ENCODE results near the gene SLC30A3.

SLC30A3 gene

DNA sequence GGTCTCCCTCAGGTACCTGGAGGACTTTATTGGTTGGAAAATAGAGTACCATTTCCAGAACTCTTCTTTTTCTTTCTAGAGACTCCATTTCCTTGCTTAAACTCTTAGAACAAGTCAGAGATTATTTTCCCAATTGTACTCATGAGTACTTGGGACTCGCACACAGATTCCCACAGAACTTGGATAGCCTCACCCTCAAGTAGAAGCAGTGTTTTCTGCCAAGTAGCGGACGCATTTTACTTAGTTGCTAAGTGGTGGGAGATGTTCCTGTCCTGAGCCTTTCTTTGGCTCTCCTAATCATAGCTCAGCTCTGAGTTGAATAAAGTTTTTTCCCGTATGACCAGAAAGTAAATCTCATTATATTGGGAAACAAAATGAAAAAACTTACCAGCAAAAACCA, 17.2 kb downstream of the SLC30A3 start:
- H3K27ac ChIP-seq, result no peak overlapping the region
- TF ChIP-seq, protein P1, sequence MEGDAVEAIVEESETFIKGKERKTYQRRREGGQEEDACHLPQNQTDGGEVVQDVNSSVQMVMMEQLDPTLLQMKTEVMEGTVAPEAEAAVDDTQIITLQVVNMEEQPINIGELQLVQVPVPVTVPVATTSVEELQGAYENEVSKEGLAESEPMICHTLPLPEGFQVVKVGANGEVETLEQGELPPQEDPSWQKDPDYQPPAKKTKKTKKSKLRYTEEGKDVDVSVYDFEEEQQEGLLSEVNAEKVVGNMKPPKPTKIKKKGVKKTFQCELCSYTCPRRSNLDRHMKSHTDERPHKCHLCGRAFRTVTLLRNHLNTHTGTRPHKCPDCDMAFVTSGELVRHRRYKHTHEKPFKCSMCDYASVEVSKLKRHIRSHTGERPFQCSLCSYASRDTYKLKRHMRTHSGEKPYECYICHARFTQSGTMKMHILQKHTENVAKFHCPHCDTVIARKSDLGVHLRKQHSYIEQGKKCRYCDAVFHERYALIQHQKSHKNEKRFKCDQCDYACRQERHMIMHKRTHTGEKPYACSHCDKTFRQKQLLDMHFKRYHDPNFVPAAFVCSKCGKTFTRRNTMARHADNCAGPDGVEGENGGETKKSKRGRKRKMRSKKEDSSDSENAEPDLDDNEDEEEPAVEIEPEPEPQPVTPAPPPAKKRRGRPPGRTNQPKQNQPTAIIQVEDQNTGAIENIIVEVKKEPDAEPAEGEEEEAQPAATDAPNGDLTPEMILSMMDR (IDR thresholded peaks at IDR 0.05), result no peak
- no peak for TF ChIP-seq ZFX (IDR thresholded peaks at IDR 0.05; ENCODE audit: borderline replicate concordance)

GRCh38 chr2:27245116-27245515, 17.7 kb downstream of the SLC30A3 start:
- H3K27ac ChIP-seq, result no peak overlapping the region
- TF ChIP-seq, protein P1 (IDR thresholded peaks at IDR 0.05), result no peak
- TF ChIP-seq ZFX (IDR thresholded peaks at IDR 0.05; ENCODE audit: borderline replicate concordance), result no peak

DNA sequence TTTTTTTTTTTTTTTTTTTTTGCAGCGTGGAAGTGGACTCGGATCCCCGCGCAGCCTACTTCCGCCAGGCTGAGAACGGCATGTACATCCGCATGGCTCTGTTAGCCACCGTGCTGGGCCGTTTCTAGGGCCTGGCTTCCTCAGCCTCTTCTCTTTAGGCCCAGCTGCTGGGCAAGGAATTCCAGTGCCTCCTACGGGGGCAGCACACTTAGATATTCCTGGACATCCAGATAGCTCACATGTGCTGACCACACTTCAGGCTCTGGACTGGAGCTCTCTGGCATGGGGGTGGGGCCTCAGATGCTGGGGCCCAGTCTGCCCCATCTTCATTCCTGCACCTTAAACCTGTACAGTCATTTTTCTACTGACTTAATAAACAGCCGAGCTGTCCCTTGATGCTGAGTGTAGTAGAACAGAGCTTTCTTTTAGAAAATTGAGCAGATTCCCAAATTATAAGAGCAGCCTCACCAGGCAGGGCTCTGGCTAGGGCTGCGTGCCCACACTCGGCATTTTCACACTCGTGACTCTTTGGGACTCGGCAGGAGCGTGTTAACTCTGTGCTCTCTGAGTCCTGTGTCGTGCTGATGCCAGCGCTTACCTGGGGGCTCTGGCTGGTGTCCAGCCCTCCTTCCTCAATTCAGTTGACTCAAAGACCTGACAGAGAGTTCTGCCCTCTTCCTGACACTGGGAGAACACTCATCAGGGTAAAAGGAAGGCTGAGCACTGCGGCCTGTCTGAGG, 19.3 kb downstream of the SLC30A3 start:
- H3K27ac ChIP-seq, result no peak overlapping the region
- no peak for TF ChIP-seq ZFX (IDR thresholded peaks at IDR 0.05; ENCODE audit: borderline replicate concordance)
- TF ChIP-seq, protein P1 (IDR thresholded peaks at IDR 0.05), result no peak

DNA sequence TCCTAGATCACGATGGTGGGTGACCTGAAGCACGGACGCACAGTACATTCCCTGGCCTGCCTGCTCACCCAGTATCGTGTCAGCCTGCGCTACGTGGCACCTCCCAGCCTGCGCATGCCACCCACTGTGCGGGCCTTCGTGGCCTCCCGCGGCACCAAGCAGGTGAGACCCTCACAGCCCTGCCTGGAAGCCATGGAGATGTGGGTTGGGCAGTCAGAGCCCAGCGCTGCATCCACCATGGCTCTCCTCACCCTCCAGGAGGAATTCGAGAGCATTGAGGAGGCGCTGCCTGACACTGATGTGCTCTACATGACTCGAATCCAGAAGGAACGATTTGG, 20.3 kb downstream of the SLC30A3 start:
- TF ChIP-seq, protein P1 (IDR thresholded peaks at IDR 0.05), result no peak
- no peak for TF ChIP-seq ZFX (IDR thresholded peaks at IDR 0.05; ENCODE audit: borderline replicate concordance)
- H3K27ac ChIP-seq, result no peak overlapping the region

DNA sequence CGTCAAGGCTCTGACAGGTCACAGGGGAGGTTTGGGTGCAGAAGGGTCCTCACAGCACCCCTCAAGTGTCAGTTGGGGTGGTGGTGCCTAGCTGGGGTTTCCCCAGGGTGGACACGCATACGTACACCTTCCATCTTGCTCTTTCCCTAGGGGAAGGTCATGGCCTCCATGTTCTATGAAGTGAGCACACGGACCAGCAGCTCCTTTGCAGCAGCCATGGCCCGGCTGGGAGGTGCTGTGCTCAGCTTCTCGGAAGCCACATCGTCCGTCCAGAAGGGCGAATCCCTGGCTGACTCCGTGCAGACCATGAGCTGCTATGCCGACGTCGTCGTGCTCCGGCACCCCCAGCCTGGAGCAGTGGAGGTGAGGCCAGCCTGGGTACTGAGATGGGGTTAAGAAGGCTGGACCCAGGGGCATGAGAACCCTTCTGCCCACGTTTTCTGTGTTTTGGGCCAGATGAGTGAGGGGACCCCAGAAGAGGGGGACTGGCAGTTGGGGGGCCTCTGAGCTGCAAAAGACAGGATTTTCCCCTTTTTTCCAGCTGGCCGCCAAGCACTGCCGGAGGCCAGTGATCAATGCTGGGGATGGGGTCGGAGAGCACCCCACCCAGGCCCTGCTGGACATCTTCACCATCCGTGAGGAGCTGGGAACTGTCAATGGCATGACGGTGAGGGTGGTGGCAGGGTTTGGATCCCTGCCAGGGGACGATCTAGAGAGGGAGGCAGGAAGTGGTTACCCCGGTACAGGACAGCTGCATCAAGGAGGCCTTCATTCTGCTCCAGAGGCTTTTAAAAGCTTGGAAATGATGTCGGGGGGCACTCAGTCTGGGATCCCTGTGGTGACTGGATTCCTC, 20.9 kb downstream of the SLC30A3 start:
- no peak for TF ChIP-seq ZFX (IDR thresholded peaks at IDR 0.05; ENCODE audit: borderline replicate concordance)
- TF ChIP-seq, protein P1 (IDR thresholded peaks at IDR 0.05), result no peak
- H3K27ac ChIP-seq, result no peak overlapping the region

GRCh38 chr2:27240406-27240805, 22.4 kb downstream of the SLC30A3 start:
- no peak overlapping the region for H3K27ac ChIP-seq
- TF ChIP-seq, protein P1 (IDR thresholded peaks at IDR 0.05), result no peak
- TF ChIP-seq ZFX (IDR thresholded peaks at IDR 0.05; ENCODE audit: borderline replicate concordance), result no peak

DNA sequence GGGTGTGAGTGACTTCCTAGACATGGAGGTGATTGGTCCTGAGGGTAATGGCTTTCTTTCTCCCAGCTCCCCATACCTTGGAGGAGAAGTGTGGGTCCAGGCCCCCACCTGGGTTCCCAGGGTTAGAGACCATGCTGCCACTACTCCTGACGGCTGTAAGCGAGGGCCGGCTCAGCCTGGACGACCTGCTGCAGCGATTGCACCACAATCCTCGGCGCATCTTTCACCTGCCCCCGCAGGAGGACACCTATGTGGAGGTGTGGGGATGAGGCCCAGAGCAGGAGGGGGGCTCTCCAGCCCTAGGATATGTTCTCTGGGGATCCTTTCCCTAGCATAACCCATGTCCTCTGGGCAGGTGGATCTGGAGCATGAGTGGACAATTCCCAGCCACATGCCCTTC, 23.9 kb downstream of the SLC30A3 start:
- no peak for TF ChIP-seq ZFX (IDR thresholded peaks at IDR 0.05; ENCODE audit: borderline replicate concordance)
- TF ChIP-seq, protein P1 (IDR thresholded peaks at IDR 0.05), result no peak
- no peak overlapping the region for H3K27ac ChIP-seq
